GM12872 (cell line): ENCODE data around the gene EPN2.

Experiments
- CTCF ChIP-seq: IDR thresholded peaks from 3 replicates; pipeline ENCODE4 v1.5.1; 2011; ENCODE audit warnings: low read depth, mild to moderate bottlenecking, low read length, moderate library complexity; ENCODE audit not compliant: insufficient read depth

EPN2 gene

GRCh38 chr17:19346351-19347255, 109.4 kb downstream of the EPN2 start:
- TF ChIP-seq CTCF, result no peak

DNA sequence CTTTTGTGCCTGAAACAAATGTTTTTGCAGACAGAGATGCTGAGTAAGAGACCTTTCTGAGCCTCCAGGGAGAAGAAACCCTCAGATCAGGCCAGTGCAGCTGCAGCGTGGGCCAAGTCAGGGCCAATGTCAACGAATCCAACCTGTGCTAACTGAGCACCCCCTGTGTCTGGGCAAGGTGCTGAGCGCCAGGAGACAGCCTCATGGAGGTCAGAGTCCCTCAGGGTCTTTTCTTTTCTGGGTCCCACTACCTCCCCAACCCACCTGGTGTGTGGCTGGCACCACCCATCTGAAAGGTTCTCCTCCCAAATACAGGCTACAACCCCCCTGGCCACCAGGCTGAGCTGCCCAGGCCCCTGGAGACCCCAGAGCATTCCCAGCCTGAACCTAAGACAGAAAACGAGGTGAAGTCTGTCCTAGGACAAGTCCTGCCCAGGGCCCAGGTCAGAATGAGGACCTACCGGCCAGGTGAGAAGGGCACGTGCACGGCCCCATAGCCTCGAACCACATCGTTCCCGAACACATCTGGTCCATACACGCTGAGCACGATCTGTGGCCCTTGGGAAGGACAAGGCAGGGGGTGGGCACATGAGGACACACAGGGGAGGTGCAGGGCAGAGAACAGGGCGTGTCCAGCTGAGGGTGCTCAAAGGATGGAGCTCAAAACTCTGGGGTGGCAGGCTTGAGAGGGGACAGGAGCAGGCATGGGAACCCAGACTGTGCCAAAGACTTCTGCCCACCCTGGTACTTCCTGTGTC, 110.3 kb downstream of the EPN2 start:
- no peak for TF ChIP-seq CTCF

DNA sequence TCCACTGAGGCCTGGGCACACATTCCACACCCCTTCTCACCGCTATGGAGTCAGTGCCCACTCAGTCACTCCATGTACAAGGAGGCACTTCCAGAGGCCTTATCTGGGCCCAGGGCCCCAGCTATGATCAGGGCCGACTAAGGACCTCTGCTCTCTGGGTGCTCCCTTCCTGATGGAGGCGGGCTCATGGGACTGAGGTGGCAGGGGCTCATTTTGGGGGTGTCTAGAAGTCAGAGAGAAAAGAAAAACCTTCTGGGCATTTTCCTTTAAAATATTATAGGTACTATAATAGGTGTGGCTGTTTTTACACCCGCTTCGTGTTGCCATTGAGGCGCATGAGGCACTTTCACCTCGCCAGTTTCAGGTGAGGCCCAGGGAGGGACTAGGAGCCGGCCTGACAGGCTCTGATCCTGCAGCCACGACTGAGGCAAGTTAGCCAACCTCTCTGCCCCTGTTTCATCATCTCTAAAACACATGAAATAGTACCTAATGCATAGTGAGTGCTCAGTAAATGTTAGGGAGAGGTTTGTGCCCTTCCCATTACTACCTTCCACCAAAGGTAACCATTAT, 111.0 kb downstream of the EPN2 start:
- no peak for TF ChIP-seq CTCF

GRCh38 chr17:19348806-19349205, 111.6 kb downstream of the EPN2 start:
- TF ChIP-seq CTCF, result no peak

GRCh38 chr17:19354748-19355147, 117.6 kb downstream of the EPN2 start:
- TF ChIP-seq CTCF, result no peak

GRCh38 chr17:19357351-19357750, 120.2 kb downstream of the EPN2 start:
- no peak for TF ChIP-seq CTCF

DNA sequence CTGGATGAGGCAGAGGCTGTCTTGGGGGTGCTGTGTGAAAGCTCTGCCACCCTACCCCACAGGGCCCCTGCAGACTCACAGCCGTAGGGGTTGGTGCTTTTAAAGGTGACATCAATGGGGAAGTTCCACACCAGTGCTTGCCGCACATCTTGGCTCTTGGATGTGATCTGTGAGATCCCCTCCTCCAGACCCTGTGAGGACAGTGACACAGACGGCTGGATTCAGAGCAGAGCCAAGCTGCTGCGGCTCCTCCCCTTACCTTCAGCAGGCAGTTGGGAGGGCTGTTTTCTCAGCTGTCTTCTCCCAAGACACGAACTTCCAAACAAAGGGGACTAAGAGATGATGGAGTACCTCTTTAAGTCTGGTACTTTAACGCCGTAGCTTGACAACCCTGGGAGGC, 120.6 kb downstream of the EPN2 start:
- no peak for TF ChIP-seq CTCF
